ENCODE measurements around the gene LACRT.

DNA sequence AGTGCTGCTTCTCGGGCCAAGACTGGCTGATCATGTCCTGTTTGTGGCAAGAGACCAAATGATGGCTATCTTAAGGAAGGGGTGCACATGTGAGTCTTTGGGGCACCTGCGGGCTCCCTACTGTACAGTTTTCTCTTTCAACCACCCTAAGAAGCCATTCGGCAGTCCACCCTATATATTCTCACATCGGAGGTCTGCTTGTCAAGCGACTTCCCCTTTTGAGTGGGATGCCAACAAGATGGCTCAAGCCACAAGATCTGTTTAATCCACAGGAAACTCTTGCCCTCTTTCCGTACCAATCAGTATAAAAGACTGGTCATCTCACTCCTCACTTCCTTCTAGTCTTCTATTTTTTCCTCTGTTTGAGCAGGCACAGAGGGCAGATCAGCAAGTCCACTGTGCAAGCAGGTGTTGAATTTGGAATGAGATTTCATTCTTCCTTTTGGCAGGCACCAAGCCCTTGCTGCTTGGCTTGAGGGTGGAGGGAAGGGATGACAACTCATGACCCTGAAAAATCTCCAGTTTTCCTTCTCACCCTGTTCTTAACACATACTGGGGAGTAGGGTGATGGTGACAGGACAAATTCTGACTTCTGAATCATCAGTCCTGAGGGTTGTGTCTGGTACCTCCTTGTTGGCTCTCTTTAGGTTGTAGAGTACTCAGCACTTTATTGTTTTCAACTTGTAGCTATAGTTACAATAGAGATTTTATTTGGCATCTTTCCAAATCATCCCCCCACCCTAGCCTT, 17.6 kb downstream of the LACRT start:
- TF ChIP-seq SUZ12 (IDR thresholded peaks at IDR 0.05) = no peak
- TF ChIP-seq TARDBP (IDR thresholded peaks at IDR 0.05) = no peak
- no peak for TF ChIP-seq FOXA1 (IDR thresholded peaks at IDR 0.05)
- TF ChIP-seq ELF4 (IDR thresholded peaks at IDR 0.05) = no peak
